NCI-H82 treated with DMSO at 0.1 percent for 48 hours (cell line): ENCODE measurements around the gene PDZRN3.

Experiments used
- DNase-seq: peaks from one replicate; lab custom pipeline; 2025; ENCODE audit not compliant: unreplicated experiment; lab: John Stamatoyannopoulos, UW

PDZRN3 gene

DNA sequence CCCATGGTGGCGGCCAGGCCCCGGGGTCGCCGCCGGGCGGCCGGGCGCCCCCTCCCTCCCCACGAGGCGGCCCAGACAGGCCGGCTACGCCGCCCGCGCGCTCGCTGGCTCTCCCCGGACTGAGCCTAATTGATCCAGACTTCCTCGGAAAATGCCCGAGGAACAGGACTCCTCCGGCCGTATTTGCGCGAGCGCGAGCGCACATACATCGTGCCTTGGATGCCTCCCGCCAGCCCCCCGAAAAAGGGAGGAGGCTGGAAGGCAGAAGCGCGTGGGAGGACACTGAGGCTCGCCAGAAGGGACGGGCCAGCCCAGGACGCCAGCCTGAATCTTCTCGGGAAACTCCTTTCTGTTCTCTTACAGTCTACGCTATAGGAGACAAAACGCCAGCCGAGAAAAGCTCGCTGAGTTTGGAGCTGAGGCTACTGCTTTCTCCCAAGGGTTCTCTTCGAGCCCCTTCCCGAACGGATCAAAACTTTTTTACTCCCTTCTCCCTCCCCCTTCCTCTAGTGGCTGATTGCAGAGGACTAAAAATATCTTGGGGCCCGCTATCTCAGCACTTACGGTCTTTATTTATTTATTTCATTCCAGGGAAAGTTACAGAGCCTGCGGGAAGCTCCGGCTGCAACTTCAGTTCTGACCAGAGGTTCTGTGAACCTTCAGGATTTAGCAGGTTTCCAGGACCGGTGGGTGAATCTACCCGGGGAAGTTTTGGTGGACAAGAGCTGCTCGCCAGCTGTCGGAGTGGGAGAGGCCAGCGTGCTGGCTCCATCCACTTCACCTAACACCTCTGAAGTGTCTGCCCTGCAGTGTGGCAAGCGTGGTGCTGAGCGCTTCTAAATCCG, at the start of gene PDZRN3:
TSS of gene PDZRN3 (minus strand) at position 121 of the 845 bp plus-strand sequence.
- peak; percentile 24 for DNase-seq

DNA sequence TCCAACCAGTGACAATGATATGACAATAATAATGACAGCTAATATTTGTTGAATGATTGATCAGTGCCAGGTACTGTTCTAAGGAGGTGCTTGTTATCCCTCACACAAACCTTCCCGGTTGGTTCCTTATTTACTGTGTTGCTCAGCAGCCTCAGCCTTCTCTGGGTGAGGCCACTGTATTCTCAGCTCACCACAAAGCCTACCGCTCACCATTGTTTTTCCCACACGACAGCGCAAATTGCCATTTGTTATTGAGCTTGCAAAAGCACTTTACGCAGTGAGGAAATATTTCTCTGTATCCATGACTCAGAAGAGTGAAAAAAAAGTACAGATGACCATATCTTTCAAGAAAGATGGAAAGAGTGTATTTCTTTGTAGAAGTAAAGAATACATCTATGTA, 49.5 kb upstream of the PDZRN3 start:
- DNase-seq, result no peak

DNA sequence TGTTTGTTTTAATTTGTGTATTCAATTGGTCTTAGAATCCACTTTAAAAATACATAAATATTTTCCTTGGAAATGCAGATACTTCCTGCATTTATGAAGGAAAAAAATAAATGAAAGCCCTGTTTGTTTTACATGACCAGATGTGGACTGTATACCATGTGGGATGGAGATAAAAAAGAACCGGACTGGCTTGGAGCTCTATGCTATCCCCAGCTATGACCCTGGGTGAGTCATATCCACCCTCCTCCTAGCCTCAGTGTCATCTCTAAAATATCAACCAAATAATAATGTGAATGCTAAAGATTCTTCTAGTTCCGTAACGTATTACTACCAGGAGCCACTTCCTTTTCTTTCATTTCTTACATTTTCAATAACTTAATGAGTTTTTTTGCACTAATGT, 44.5 kb upstream of the PDZRN3 start:
- DNase-seq, result no peak

DNA sequence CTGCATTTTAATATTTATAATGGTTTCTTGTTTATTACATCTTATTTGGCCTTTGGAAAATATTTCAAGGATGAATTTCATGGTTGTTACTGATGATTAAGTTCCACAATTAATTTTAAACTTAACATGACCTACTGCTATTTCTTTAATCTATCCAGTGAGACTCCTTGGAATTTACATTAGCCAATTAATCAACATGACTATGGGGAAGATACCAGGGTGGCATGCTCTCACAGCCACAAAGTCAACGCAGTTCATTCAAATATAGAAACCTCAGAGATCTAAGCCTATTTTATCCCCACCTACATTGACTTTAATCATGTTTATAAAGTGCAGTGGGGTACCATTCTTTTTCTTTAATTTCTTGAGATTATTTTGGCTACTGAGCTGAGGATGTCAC, 43.6 kb upstream of the PDZRN3 start:
- no peak for DNase-seq

DNA sequence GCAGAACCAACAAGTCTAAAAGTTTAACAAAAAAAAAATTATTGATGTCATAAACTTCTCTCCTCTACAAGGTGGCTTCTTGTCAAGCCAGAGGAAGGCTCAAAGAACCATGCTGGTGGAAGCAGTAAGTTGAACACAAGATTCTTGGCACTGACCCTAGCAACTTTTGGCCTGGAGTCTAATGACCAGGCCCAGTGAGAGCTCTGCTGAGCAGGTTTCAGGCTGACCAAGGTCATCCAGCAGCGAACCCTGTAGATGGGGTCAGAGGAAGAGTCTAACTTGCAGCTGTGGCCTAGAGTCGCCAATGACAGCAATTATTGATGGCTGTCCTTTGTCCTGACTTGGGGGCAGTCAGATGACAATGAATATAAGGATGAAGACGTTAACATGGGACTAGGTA, 43.1 kb upstream of the PDZRN3 start:
- no peak for DNase-seq

DNA sequence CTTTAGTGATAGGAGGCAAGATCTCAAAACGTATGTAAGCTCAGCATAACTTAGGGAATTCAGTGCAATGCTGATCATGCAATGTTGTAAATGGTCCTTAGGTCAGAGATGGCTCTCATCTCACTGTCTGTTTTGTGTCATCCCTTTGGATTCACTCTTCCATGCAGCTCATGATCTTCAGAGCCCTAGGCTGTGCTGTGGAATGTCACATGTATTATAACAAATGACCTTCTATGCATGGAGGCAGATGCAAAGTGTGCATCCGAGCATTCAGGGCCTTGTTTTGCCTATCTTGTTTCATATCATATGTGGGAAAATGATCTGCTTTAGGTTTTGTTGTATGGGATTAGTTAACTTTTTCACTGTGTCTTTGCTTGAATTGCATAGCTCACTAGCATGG, 40.5 kb upstream of the PDZRN3 start:
- no peak for DNase-seq

DNA sequence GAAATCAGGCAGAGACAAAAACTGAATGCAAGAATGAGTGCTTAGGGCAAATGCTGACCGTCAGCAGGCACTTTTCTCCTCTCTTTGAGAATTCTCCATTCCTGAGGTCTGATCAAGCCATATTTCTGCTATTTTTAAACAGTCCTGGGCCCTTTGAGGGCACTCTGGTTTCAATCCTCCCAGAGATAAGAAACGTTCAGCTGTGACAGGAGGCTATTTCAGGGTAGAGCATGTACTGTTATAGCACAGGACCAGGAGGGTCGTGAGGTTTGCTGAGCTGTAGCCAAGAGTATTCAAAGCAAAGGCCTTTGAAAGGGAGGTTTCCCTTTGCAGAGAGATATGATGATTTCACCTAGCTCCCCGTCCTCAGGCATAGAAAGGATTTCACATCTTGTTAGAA, 39.6 kb upstream of the PDZRN3 start:
- no peak for DNase-seq

DNA sequence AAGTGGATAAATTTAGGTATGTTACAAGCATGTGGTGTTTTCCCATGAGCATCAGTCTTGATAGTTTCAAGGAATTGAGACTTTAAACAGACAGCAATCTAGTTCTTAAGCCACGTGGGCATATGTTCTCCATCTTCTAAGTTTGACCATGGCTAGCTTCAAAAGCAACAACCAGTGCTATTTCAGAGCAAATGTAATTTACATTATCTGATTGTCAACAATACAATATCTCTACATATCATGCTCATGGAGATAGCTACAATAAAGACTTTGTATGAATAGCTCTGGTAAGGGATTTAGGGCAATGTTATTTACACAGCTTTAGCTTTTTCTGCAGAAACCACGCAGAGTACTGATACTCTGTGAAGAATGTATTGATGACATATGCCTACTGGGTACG, 38.8 kb upstream of the PDZRN3 start:
- no peak for DNase-seq

DNA sequence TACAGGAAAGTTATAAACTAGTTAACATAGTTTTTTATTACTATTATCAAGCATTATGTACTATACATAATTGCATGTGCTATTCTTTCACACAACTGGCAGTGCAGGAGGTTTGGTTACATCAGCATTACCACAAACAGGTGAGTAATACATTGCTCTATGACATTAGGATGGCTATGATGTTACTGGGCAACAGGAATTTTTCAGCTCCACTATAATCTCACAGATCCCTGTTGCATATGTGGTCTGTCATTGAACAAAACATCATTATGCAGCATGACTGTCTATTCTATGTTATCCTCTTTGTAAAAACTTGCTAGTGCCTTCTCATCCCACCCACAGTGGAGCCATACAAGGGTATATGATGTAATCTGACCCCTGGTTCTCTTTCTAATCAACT, 36.5 kb upstream of the PDZRN3 start:
- DNase-seq, result no peak

DNA sequence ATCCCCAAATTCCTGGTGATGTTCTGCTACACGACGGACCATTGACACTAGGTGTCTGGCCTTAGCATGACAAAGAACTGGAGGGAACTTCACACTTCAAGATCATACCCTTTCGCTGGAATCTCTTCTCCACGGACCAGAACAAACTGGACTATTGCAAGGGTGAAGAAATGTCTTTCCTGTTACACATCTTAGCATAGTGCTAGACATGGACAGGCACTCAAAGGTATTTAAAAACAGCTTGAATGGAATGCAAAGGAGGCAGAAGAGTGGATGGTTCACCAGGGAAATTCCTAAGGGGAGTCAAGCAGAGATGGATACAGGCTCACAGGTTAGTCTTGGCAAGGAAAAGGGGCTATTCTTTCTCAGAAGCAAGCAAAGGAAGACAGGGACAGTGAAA, 33.5 kb upstream of the PDZRN3 start:
- no peak for DNase-seq

DNA sequence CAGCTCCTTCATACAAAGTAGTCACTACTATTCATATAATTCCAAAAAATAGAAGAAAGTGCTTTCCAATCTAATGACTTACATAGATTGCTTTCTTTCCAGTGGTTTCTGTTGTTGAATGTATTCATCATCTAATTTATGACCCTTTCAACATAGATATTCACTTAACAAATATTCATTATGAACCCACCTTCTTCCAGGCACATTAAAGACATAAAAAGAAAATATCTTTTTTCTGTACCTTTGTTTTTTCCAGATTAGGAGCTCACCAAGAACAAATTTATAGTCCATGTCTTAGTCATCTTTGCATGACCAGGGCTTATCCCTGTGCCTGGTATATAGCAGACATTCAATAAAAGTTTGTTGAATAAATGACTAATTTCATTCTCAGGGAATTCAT, 32.4 kb upstream of the PDZRN3 start:
- no peak for DNase-seq

DNA sequence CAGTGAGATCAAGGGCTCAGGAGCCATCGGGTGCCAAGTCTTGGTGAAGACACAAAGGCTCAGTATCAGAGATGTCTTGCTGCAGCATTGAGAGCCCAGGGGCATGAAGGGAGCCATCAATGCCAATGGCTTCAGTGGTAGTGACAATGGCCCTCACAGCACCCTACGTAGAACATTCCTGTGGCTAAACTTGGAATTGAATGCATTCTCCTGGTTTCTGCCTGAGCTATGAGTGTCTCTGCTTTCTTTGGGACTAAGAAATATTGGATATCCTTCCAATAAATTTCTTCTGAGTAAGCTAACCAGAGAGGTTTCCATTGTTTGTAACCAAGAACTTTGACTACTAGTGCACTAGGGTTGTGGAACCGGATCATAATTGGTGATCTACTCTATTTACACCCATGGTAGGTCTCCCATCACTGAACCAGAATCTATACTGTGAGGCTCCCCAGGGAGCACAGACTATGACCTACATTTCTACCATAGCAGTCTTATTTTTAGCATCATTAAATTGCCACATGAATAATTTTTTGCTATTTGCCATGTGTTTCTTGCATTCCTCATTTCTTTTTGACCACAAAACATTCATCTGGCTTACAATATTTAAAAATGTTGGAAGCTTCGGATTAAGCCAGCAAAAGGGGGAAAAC, 31.6 kb upstream of the PDZRN3 start:
- no peak for DNase-seq

DNA sequence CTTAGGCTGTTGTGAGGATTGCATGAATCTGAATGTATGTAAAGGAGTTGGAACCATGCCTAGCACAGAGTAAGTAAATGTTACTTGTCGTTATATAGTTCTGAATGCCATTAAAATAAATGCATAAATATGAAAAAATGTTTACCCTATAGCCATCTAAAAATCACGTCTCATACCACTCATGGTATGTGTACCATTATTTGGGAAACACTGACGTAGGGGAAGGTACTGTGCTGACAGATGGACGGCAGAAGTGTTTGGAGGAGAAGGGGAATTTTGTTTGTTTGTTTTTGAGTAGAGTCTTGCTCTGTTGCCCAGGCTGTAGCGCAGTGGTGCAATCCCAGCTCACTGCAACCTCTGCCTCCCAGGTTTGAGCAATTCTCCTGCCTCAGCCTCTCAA, 30.5 kb upstream of the PDZRN3 start:
- DNase-seq, result no peak

DNA sequence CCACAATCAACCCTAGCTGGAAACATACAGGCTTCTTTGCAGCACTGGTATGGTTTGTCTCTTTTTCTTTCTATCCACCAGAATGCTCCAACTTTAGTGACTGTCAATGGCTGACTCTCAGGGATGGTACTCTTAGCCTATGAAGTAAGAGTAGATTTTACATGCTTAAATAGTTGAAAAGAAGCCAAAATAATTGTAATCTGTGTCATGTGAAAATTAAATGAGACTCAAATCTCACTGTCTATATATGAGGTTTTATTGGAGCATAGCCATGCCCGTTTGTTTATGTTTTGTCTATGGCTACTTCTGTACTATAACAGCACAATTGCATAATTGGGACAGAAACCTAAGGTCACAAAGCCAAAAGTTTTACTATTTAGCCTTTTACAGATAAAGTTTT, 29.1 kb upstream of the PDZRN3 start:
- no peak for DNase-seq

DNA sequence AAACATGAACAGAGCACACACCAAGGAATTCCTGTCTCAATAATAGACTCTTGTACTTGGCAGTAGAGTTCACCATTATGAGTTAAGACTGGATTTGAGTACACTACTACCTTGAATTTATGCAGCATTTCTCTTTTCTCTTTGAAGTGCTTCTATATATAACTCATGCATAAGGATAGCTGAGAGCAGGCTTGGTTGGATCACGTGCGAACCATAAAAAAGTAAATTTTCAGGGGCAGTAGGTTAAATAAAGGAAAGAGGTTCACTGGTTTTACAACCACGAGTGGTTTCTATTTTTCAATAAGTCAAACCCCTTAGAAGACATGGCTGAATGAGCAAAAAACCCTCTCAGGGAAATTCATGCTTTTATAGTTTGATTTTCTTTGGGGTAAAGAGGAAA, 28.6 kb upstream of the PDZRN3 start:
- no peak for DNase-seq

DNA sequence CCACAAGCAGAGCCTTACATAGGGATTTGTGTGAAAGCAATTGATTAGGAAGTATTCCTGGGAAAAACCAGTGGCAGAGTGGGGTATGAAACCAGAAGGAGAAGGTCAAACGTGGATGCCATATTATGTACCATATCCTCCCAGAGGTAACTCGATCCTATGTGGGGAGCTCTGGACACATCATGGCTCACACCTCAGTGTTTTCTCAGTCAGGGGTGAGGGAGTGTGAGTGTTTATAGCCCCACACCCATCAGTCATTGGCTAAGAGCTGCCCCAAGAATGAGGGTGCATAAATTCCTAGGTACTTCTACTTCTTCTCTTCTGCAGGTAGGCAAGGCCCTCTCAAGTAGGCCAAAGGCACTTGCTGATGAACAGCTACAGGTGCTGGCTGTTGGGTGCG, 28.2 kb upstream of the PDZRN3 start:
- no peak for DNase-seq

DNA sequence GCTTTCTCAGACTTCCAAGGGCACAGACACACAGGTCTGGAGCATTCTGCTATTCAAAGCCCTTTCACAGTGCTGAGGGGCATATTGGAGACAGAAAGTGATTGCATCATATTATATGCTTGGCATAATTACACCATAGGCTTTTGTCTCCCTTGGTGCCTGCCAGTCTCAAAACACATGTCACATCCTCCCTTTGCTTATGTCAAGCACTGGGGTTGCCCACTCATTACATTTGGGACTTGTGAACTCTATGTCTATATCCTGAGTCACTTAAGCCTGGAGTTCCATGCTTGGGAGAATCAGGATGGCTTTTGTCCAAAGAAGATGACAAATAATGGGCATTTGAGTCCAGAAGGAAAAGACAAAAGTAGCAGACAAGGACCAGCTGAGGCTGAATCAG, 12.3 kb upstream of the PDZRN3 start:
- DNase-seq, result no peak

DNA sequence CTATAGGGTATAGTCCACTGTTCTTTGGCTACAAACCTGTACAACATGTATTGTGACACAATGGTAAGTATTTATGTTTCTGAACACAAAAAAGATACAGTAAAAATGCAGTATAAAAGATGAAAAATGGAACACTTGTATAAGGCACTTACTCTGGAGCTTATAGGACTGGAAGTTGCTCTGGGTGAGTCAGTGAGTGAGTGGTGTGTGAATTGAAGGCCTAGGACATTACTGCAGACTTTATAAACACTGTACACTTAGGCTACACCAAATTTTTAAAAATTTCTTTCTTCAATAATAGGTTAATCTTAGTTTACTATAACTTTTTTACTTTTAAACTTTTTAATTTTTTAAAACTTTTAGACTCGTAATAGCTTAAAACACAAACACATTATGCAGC, 10.5 kb upstream of the PDZRN3 start:
- no peak for DNase-seq

DNA sequence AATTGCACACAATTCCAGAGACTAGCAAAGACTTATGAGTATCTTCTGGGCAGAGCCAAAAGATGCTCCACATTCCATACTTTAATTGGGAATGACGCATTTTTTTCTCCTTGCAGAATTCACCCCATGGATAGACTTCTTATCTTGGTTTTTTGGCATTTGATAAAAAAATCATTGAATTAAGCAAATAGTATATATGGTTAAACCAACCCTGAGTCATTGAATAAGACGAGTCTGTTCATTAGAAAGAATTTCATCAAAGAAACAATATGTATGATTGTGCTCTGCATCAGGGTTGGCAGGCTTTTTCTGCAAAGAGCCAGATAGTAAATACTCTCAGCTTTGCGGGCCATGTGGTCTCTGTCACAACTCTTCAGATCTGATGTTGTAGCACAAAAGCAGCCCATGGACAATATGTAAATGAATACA, 9.2 kb upstream of the PDZRN3 start:
- no peak for DNase-seq

DNA sequence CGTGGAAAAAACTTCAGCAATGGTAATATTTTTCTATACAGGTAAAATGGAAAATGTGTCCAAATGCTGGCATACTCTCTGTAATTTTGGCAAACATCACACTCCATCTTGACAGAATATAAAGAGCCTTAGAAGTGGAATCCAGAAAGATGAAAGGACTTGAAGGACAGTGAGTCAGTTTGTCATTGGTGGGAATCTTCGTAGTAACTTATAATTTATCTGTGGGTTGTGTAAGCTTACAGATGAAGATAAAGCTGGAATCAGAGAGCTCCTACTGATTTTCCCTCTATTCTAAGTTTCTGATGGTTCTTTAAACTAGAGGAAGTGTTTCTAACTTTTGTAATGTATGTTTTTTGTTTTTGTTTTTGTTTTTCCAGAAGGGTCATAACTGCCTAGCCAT, 8.7 kb upstream of the PDZRN3 start:
- no peak for DNase-seq

DNA sequence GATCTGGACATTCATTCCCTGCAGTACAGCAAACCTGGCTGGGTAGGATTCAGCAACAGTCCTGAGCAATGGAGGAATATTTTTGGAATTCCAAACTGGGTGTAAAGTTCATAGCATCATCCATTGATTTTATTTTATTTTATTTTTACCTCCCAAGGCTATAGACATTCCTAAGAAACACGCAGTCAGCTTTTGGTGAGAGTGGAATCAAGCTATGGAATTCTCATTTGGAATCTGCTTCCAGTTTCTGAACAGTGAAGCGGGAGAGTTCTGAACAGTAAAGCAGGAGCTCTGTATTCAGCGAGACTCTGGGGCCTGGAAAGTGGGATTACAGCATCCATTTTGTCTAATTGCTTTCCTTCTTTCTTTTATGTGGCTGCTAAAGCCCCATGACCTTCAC, 1.4 kb upstream of the PDZRN3 start:
- no peak for DNase-seq

DNA sequence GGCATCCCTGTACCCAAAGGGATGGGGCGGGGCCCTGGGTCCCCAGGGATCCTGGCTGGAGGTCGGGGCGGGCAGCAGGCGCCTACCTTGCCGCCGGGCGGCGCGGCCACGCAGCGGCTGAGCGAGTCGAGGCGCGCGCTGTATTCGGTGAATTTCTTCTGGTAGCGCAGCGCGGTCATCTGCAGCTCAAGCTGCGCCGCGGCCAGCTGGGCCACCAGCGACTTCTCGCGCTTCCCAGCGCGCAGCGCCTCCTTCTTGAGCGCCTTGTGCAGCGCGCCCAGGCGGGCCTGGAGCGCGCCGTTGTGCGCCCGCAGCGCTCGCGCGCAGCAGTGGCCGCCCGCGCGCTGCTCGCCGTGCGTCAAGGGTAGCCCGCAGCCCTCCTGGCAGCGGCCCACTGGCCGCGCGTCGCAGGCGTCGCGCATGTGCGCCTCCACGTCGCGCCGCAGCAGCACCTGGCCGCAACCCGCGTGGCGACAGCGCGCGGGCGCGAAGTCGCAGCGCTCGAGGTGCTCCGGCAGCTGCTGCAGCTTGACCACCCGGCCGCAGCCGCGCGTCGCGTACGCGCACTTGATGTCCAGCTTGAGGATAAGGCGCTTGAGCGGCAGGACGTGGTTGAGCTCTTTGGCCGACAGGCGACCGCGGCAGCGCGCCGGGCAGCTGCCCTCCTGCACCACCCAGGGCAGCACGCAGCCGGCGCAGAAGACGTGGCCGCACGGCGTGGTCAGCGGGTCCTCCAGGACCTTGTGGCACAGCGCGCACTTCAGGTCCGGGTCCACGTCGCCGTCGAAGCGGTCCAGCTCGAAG, 522 bp downstream of the PDZRN3 start:
- peak; percentile 10 for DNase-seq
